Osteoblast (primary cell): ENCODE data around the gene SHISAL1. TPM values are rescaled to one million over a fixed set of nuclear protein-coding genes. Genes with fewer than 3 reads are reported as not detected.

ENCODE experiments used
- DNase-seq: peaks from one replicate; pipeline ENCODE4 v3.0.0; 2011; ENCODE audit warnings: low spot score, mixed read lengths; ENCODE audit not compliant: insufficient read length; ENCODE audit errors: missing footprints
- H2AFZ ChIP-seq: 2 replicates; pipeline ENCODE4 v1.6.0; 2011; ENCODE audit warnings: mild to moderate bottlenecking, low read length
- H3K27ac ChIP-seq: 2 replicates; pipeline ENCODE4 v1.5.1; 2011; ENCODE audit warnings: mild to moderate bottlenecking, low read depth, low read length, moderate library complexity
- H3K27me3 ChIP-seq: 2 replicates; pipeline ENCODE4 v1.6.0; 2012; ENCODE audit warnings: mild to moderate bottlenecking, control low read depth, inconsistent platforms, low read length, moderate library complexity; ENCODE audit not compliant: insufficient read depth
- H3K36me3 ChIP-seq: 2 replicates; pipeline ENCODE4 v1.5.1; 2011; ENCODE audit warnings: mild to moderate bottlenecking, low read length, control low read depth, moderate library complexity; ENCODE audit not compliant: insufficient read depth
- H3K4me1 ChIP-seq: 2 replicates; pipeline ENCODE4 v1.5.1; 2011; ENCODE audit warnings: mild to moderate bottlenecking, low read length, control low read depth, moderate library complexity; ENCODE audit not compliant: insufficient read depth
- H3K4me2 ChIP-seq: 2 replicates; pipeline ENCODE4 v1.6.0; 2011; ENCODE audit warnings: mild to moderate bottlenecking, low read length; ENCODE audit not compliant: insufficient read depth
- H3K4me3 ChIP-seq: fragments of 200-600 bp; sonication (generic); 3 replicates; pipeline ENCODE4 v1.5.1; 2012; ENCODE audit warnings: mild to moderate bottlenecking, low read length, inconsistent platforms; ENCODE audit not compliant: insufficient read depth
- H3K79me2 ChIP-seq: 2 replicates; pipeline ENCODE4 v1.6.0; 2012; ENCODE audit warnings: mild to moderate bottlenecking, low read length, control low read depth, inconsistent platforms; ENCODE audit not compliant: insufficient read depth
- H3K9me3 ChIP-seq: 2 replicates; pipeline ENCODE4 v1.5.1; 2011; ENCODE audit warnings: low read depth, low read length, control low read depth
- H4K20me1 ChIP-seq: 2 replicates; pipeline ENCODE4 v1.6.0; 2012; ENCODE audit warnings: mild to moderate bottlenecking, low read length, control low read depth; ENCODE audit not compliant: insufficient read depth
- CTCF ChIP-seq: IDR thresholded peaks from 2 replicates; pipeline ENCODE4 v1.5.1; 2011; ENCODE audit warnings: mild to moderate bottlenecking, low read depth, low read length, moderate library complexity; ENCODE audit errors: extremely low read depth
- total RNA-seq: library from RNA; depleted of rRNA; stranded (reverse); fragments of >200 nt; gene quantifications from 2 replicates; pipeline ENCODE4 v1.2.3, GENCODE V29; 2012

The SHISAL1 gene
- total RNA-seq, 1 donor, result 52.5 TPM

- H3K4me3 ChIP-seq, result no peak overlapping the region
- no peak for TF ChIP-seq CTCF
- no peak overlapping the region for H2AFZ ChIP-seq
- H4K20me1 ChIP-seq, result peaks cover 3% of the 10 kb centered on the region
- H3K27me3 ChIP-seq, result no peaks in the 10 kb centered on the region
- no peaks in the 10 kb centered on the region for H3K36me3 ChIP-seq
- no peaks in the 10 kb centered on the region for H3K4me1 ChIP-seq
- DNase-seq, result no peak
- H3K9me3 ChIP-seq, result no peaks in the 10 kb centered on the region
- no peak overlapping the region for H3K4me2 ChIP-seq
- no peak overlapping the region for H3K27ac ChIP-seq
- peaks cover 5% of the 10 kb centered on the region for H3K79me2 ChIP-seq
These were observed 37.7 kb downstream of the SHISAL1 start for GRCh38 chr22:44274918-44275630.

- Histone ChIP-seq H3K4me3 (no peak overlapping the region), H3K27ac (no peak overlapping the region), H3K36me3 (no peaks in the 10 kb centered on the region), H3K9me3 (no peaks in the 10 kb centered on the region), H3K4me1 (no peaks in the 10 kb centered on the region), H3K27me3 (no peaks in the 10 kb centered on the region), H2AFZ (no peak overlapping the region), H3K79me2 (peaks cover 5% of the 10 kb centered on the region), H4K20me1 (peaks cover 3% of the 10 kb centered on the region), H3K4me2 (no peak overlapping the region)
- no peak for TF ChIP-seq CTCF
- no peak for DNase-seq
These were observed 39.6 kb downstream of the SHISAL1 start for GRCh38 chr22:44273175-44273574.

GRCh38 chr22:44272401-44272771 is 40.4 kb downstream of the SHISAL1 start:
- Histone ChIP-seq H3K4me3 (no peak overlapping the region), H3K27ac (no peak overlapping the region), H3K36me3 (no peaks in the 10 kb centered on the region), H3K4me1 (no peaks in the 10 kb centered on the region), H4K20me1 (peaks cover 3% of the 10 kb centered on the region), H2AFZ (no peak overlapping the region), H3K9me3 (no peaks in the 10 kb centered on the region), H3K27me3 (no peaks in the 10 kb centered on the region), H3K4me2 (no peak overlapping the region), H3K79me2 (peaks cover 5% of the 10 kb centered on the region)
- no peak for DNase-seq
- no peak for TF ChIP-seq CTCF

- peaks cover 2% of the 10 kb centered on the region for H4K20me1 ChIP-seq
- H2AFZ ChIP-seq, result no peak overlapping the region
- H3K9me3 ChIP-seq, result no peaks in the 10 kb centered on the region
- no peaks in the 10 kb centered on the region for H3K4me1 ChIP-seq
- H3K27me3 ChIP-seq, result no peaks in the 10 kb centered on the region
- DNase-seq, result peak; percentile 62
- no peak overlapping the region for H3K4me2 ChIP-seq
- no peak overlapping the region for H3K27ac ChIP-seq
- no peak overlapping the region for H3K4me3 ChIP-seq
- no peak for TF ChIP-seq CTCF
- no peaks in the 10 kb centered on the region for H3K36me3 ChIP-seq
- peaks cover 5% of the 10 kb centered on the region for H3K79me2 ChIP-seq
These were observed 40.9 kb downstream of the SHISAL1 start for GRCh38 chr22:44271732-44272400.
